ENCODE measurements around the gene C4BPB. TPM values are rescaled to one million over a fixed set of nuclear protein-coding genes. Genes with fewer than 3 reads are reported as not detected.

C4BPB gene, protein sequence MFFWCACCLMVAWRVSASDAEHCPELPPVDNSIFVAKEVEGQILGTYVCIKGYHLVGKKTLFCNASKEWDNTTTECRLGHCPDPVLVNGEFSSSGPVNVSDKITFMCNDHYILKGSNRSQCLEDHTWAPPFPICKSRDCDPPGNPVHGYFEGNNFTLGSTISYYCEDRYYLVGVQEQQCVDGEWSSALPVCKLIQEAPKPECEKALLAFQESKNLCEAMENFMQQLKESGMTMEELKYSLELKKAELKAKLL
- total RNA-seq: not detected

DNA sequence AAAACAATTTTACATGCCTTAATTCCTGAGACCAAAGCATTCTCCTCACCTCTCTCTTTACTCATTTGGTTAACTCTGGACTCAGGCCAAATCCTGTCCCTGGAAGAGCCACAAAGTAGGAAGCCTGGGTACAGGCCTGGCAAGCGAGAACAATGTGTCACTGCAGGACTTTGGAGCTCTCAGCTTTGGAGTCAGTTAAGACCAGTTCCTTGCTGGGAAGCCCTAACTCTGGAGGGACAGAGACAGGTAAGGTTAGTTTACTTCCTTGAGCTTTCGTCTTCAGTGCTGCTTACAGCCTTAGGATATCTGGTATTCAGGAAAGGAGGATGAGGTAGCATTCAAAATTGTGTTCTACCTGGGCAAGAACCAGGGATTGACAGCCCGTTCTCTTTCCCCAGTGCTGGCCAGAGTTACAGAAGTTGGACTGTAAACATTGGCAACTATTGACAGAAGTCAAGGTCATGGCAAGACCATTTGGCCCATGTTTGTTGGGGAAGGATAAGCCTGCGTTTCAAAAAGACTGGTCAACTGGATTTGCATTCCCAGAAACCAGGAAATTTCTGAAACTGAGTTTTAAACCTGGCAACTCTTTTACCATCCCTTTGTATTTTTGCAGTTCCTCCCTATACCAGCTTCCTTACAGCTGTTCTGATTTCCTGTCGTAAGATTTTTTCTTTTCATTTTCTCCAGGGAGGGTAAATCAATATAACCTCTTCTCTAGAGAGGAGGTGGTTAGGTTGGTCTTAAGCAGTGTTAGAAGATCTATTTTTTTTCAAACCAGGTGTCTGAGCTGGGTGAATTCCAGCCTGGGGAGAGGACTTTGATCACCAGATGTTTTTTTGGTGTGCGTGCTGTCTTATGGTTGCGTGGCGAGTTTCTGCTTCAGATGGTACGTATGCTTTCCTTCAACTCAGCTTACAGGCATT lies at the start of gene C4BPB:
TSS of gene C4BPB (plus strand) at position 160 of the 926 bp plus-strand sequence. CDS start at position 832, 672 bp downstream.

DNA sequence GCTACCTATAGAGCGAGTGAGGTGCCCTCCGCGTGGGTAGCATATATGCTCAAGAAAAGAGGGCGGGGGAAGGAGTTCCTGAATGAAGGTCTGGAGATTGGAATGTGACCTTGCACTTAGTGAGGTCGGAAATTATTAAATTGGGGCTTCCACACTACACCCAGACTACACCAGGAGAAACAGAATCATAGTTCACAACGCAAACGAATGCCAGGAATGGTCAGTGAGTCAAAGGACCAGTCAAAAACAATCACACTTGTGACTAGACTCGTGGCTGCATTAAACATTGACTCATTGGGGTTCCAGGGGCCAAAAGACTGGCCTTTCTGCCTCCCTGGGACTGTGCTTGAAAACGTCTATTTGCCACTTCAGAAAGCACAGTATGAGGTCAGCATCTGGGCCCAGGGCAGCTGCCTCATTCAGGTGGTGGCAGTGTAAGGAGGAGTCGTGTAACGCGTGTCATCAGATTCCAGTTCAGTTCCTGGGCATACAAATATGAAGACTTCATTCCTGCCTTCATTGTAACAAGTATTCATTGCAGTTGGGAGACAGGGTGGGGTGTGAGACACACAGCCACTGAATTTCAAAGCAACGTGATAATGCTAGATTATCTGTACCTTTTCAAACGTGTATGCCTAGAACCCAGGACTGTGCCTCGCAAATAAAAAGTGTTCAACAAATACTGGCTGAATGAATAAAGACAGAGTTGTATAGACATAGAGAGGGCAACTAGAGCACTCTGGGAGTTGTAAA lies 37.3 kb upstream of the C4BPB start, which contains the start of gene YOD1:
TSS of gene YOD1 (minus strand) at position 18 of the 753 bp plus-strand sequence. CDS start 178 bp downstream, outside the sequence.

DNA sequence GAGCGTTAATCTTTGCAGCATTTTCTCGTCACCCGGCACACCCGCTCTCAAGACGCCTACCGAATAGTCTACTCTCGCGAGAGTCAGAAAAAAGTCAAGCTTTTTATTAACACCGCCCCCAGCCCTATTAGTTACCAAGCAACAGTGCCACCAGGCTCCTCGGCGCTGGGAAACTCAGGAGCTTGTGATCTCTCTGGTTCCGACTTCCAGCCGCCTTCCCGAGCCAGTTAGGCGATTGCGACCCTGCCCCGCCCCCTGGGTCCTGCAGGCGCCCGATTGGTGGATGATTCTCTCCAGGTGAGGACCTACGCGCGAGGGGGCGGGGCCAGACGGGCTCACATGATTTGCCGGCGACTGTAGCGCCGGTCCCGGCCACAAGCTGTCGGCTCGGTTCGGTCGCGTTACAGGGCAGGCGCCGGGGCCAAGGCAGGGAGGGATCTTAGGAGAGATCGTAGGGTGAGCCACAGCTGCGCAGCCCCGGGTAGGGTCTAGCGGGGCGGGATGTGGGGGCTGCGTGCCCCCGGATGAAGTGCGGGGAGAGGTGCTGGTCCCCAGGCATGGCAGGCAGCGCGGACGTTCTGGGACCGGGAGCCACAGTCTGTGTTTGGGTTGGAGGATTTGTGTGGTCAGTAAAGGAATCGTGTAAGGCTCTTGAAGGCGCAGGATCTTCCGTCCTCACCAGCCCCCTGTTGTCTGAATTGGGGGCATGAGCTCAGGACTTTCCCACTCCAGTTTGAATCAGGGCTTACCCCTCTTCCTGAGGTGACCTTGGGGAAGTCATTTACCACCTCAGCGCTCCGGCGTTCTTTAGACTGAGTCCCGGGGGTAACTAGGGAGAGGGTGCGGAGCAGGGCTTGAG lies 35.5 kb upstream of the C4BPB start, which contains the start of gene PFKFB2:
TSS of gene PFKFB2 (plus strand) at position 365 of the 859 bp plus-strand sequence. CDS start 1,443 bp downstream, outside the sequence.

DNA sequence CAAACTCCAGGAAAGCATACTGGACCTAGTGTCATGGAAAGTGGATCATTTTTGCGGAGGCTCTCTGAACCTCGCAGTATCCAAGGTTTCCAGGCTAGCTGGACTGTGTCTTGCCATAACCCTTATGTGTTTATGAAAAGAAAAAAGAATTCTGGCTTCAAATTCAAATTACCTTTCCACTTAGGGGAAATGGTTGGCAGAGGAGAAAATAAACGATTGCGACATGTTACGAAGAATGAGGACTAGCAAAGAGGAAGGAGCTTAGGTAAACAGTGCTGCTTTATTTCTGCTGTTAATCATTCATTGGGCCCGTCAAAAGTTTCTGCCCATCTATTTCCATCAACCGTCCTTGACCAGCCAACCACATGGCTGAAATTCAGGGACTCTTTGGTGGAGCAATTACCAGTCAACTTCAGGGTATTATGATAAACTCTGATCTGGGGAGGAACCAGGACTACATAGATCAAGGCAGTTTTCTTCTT lies 15.3 kb downstream of the C4BPB start, which contains the start of gene C4BPA:
TSS of gene C4BPA (plus strand) at position 342 of the 482 bp plus-strand sequence. CDS start 8,793 bp downstream, outside the sequence.

Other genes starting within 250 kb of the C4BPB start
- under 1 TPM in 1 of 2 donors, not detected in 1; 0.34 TPM for gene IL20, start 223.2 kb upstream of the C4BPB start, total RNA-seq
- 10 to 100 TPM in 1 of 2 donors, 1 to 10 TPM in 1; 9.6 to 56.6 TPM for gene IL24, start 191.4 kb upstream of the C4BPB start, total RNA-seq
- gene FCMR, start 166.9 kb upstream of the C4BPB start, total RNA-seq: 10 to 100 TPM in 1 of 2 donors, 1 to 10 TPM in 1; 4.5 to 11.0 TPM
- gene PIGR, start 142.4 kb upstream of the C4BPB start, total RNA-seq: not detected
- not detected for gene FCAMR, start 118.4 kb upstream of the C4BPB start, total RNA-seq
- under 1 TPM in 1 of 2 donors, not detected in 1; under 0.01 TPM for gene C1orf116, start 56.1 kb upstream of the C4BPB start, total RNA-seq
- gene YOD1, start 37.7 kb upstream of the C4BPB start, total RNA-seq: 10 to 100 TPM in 1 of 2 donors, 1 to 10 TPM in 1; 8.3 to 10.3 TPM
- gene PFKFB2, start 35.6 kb upstream of the C4BPB start, total RNA-seq: 10 to 100 TPM; 12.0 to 23.1 TPM
- not detected for gene C4BPA, start 15.4 kb downstream of the C4BPB start, total RNA-seq
- gene CD55, start 232.8 kb downstream of the C4BPB start, total RNA-seq: 10 to 100 TPM; 31.6 to 50.9 TPM